Ramos (cell line): ENCODE data around the gene WHRN.

Experiments
- in situ Hi-C: fragments of 300-500 bp; cut with MboI; formaldehyde crosslinking; loops from one replicate; pipeline ENCODE4 v1.14.3; 2022; ENCODE audit warnings: low sequenced_read_pairs; ENCODE audit not compliant: unreplicated experiment

Gene WHRN

GRCh38 chr9:114356792-114357191 is 148.5 kb downstream of the WHRN start:
- in situ Hi-C loops: no loop called here

GRCh38 chr9:114355821-114356220 is 149.5 kb downstream of the WHRN start:
- in situ Hi-C loops: no loop called here
